Common myeloid progenitor, CD34-positive (primary cell): Measurements from ENCODE around the gene USP48.
"Not testable (repeated sequence)": the region's sequence is repeated elsewhere in the genome, so short reads cannot be mapped to it uniquely, and the experiment has no call there.

Experiments
- CTCF ChIA-PET: fragments of 350-600 bp; sonication (Branson Sonifier 250); formaldehyde crosslinking; loops from one replicate; lab custom pipeline; 2021; ENCODE audit warnings: antibody characterized with exemption; lab: Charles Lee
- POLR2A ChIA-PET: fragments of 350-600 bp; sonication (Branson Sonifier 250); formaldehyde crosslinking; loops from one replicate; lab custom pipeline; 2021; ENCODE audit warnings: antibody characterized with exemption; lab: Charles Lee
- DNase-seq, 3 donors: peaks; one replicate each; pipeline versions ENCODE4 v3.0.0 to v3.0.0-alpha.2; 2013
- H3K27ac ChIP-seq, 2 experiments: 1 replicate in 1 of 2; 2 replicates in 1 of 2; pipeline ENCODE4 v1.7.0; 2013; ENCODE audit warnings: inconsistent platforms in 2 of 2, low read length in 2 of 2, mild to moderate bottlenecking in 2 of 2, low read depth in 1 of 2, moderate library complexity in 1 of 2; ENCODE audit not compliant: severe bottlenecking in 2 of 2, insufficient read depth in 1 of 2, poor library complexity in 1 of 2
- H3K27me3 ChIP-seq, 5 experiments: replicated peaks in 2 of 5; 1 replicate in 3 of 5; 2 replicates in 2 of 5; pipeline versions ENCODE4 v1.6.1 to v1.7.0; 2013; ENCODE audit warnings: low read length in 4 of 5, mild to moderate bottlenecking in 2 of 5, moderate library complexity in 2 of 5, inconsistent platforms in 1 of 5; ENCODE audit not compliant: insufficient read depth in 5 of 5, control insufficient read depth in 4 of 5
- H3K36me3 ChIP-seq, 4 experiments: 1 replicate in 2 of 4; 2 replicates in 2 of 4; pipeline versions ENCODE4 v1.6.1 to v1.7.0; 2013; ENCODE audit warnings: low read length in 3 of 4, control low read depth in 1 of 4, mild to moderate bottlenecking in 1 of 4; ENCODE audit not compliant: control insufficient read depth in 4 of 4, insufficient read depth in 4 of 4
- H3K4me1 ChIP-seq, 4 experiments: 1 replicate in 3 of 4; 2 replicates in 1 of 4; pipeline versions ENCODE4 v1.6.1 to v1.7.1; 2013; ENCODE audit warnings: low read length in 3 of 4, mild to moderate bottlenecking in 3 of 4, control low read depth in 1 of 4, inconsistent platforms in 1 of 4, moderate library complexity in 1 of 4; ENCODE audit not compliant: control insufficient read depth in 4 of 4, insufficient read depth in 4 of 4; ENCODE audit errors: control extremely low read depth in 1 of 4
- H3K4me3 ChIP-seq, 7 experiments: 1 replicate in 4 of 7; 2 replicates in 3 of 7; pipeline versions ENCODE4 v1.5.1 to v1.7.0; 2013; ENCODE audit warnings: mild to moderate bottlenecking in 7 of 7, low read length in 6 of 7, moderate library complexity in 6 of 7, inconsistent platforms in 2 of 7, low read depth in 2 of 7, control low read depth in 1 of 7; ENCODE audit not compliant: insufficient read depth in 4 of 7, control insufficient read depth in 1 of 7; ENCODE audit errors: extremely low read depth in 1 of 7
- H3K9me3 ChIP-seq, 5 experiments: 1 replicate in 4 of 5; 2 replicates in 1 of 5; pipeline versions ENCODE4 v1.6.1 to v1.7.1; 2013; ENCODE audit warnings: low read length in 4 of 5, mild to moderate bottlenecking in 2 of 5, inconsistent platforms in 1 of 5, low read depth in 1 of 5, moderate library complexity in 1 of 5; ENCODE audit not compliant: control insufficient read depth in 4 of 5, insufficient read depth in 2 of 5; ENCODE audit errors: control extremely low read depth in 1 of 5
- WGBS: methylation state at CpG from one replicate; pipeline ENCODE4 v1.1.5; 2013; ENCODE audit not compliant: insufficient coverage; 5-methylcytosine and 5-hydroxymethylcytosine counted together

Gene USP48

DNA sequence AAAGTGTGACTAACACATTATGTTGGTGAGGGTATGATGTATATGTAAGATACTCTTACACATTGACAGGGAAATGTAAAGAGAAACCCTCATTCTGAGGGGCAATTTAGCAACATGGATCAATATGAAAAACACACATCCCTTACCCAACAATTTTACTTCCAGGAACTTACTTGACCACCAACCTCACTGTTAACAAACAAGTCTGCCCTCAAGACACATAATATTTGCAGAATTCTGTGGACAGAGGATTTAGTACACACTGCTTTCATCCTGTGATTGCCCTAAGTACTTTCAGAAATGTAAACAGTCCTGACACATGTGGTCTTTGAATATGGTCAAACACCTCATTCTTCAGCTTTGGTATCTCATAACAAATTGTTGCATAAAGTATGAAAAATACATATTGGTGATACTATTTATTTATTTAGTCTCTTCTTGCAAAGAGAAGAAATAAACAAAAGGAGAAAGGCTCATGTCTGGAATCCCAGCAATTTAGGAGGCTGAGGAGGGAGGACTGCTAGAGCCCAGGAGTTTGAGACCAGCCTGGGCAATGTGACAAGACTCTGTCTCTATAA lies 6.9 kb downstream of the USP48 start:
- no peak for DNase-seq
- ChIA-PET CTCF (interaction anchor here (0.7 to 1.8 kb wide), 2 partner anchors 37 to 43 kb away, joined by 3 read pairs; no protein-coding TSS in a partner anchor), POLR2A (no interaction called here)
- Histone ChIP-seq H3K9me3 (no peaks in the 10 kb centered on the region), H3K27ac (no peak overlapping the region), H3K4me1 (peaks cover 14 to 44% (median 30%) of the 10 kb centered on the region in 4 experiments), H3K36me3 (peaks cover 0 to 2% (median 0%) of the 10 kb centered on the region in 4 experiments), H3K4me3 (no peak overlapping the region), H3K27me3 (no peaks in the 10 kb centered on the region)

DNA sequence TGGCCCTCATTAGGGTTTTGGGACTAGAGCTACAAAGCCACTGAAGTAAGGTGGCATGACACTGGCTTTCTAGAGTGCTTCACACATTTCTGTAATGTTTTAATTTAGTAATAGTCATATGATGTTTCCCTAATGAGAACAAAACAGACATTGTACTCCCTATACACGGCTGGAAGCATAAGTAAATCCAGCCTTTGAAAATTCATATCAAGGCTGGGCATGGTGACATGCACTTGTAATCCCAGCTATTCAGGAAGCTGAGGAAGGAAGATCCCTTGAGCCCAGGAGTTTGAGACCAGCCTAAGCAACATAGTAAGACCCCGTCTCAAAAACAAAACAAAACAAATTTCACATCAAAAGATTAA lies 7.4 kb downstream of the USP48 start:
- no peaks in the 10 kb centered on the region for H3K9me3 ChIP-seq
- peaks cover 0 to 2% (median 0%) of the 10 kb centered on the region in 4 experiments for H3K36me3 ChIP-seq
- WGBS = no CpG with 5 or more reads among the region's 2 CpGs
- POLR2A ChIA-PET = no interaction called here
- H3K4me3 ChIP-seq = no peak overlapping the region
- no peak for DNase-seq
- H3K27ac ChIP-seq = no peak overlapping the region
- H3K27me3 ChIP-seq = no peaks in the 10 kb centered on the region
- CTCF ChIA-PET = interaction anchor here (0.8 kb wide), 1 partner anchor 48 kb away, joined by 3 read pairs; no protein-coding TSS in a partner anchor
- peaks cover 14 to 48% (median 31%) of the 10 kb centered on the region in 4 experiments for H3K4me1 ChIP-seq

DNA sequence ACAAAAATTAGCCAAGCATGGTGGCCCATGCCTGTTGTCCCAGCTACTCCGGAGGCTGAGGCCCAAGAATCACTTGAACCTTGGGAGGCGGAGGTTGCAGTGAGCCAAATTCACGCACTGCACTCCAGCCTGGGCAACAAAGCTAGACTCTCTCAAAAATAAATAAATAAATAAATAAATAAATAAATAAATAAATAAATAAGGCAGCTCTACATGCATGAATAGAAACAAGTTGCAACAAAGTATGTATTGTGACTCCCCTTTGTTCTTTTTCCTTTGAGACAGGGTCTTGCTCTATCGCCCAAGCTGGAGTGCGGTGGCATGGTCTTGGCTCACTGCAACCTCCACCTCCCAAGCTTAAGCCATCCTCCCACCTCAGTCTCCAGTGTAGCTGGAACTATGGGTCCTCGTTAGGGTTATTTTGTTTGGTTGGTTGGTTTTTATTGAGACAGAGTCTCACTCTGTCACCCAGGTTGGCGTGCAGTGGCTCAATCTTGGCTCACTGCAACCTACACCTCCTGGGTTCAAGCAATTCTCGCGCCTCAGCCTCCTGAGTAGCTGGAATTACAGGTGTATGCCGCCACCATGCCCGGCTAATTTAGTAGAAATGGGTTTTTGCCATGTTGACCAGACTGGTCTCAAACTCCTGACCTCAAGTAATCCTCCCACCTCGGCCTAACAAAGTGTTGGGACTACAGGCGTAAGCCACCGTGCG lies 8.0 kb downstream of the USP48 start:
- peaks cover 0 to 2% (median 0%) of the 10 kb centered on the region in 4 experiments for H3K36me3 ChIP-seq

DNA sequence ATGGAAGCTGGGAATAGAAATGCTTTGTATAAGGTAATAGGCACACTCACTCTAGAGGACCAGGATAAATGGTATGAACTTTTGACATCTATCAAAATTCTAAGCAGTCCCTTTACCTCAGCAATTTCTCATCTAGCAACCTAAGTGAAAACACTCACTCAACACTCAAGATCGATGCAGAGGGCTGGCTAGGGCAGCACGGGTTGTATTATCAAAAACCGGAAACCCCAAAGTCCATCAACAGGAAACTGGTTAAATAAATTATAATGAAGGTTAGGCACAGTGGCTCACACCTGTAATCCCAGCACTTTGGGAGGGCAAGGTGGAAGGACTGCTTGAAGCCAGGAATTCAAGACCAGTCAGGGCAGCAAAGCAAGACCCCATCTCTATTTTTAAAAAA lies 9.4 kb downstream of the USP48 start:
- ChIA-PET CTCF (interaction anchor here (1.1 kb wide), 1 partner anchor 8 kb away, joined by 4 read pairs; no protein-coding TSS in a partner anchor), POLR2A (no interaction called here)
- peaks cover 15 to 61% (median 38%) of the 10 kb centered on the region in 4 experiments for H3K4me1 ChIP-seq
- peaks cover 0 to 5% (median 0%) of the 10 kb centered on the region in 4 experiments for H3K36me3 ChIP-seq
- no peaks in the 10 kb centered on the region for H3K27me3 ChIP-seq
- 0% methylated on average over 1 of the region's 3 CpGs for WGBS
- DNase-seq = peak in 2 of 3 donors; percentile 52 to 59
- H3K9me3 ChIP-seq = no peaks in the 10 kb centered on the region
- H3K27ac ChIP-seq = peak overlapping the region in 1 of 2 experiments; percentile 14
- peak overlapping the region in 3 of 7 experiments; percentile 19 to 45 (median 38) for H3K4me3 ChIP-seq

More for the DNA sequence above, 8.0 kb downstream of the USP48 start:
- H3K4me1 ChIP-seq = peaks cover 10 to 48% (median 28%) of the 10 kb centered on the region in 4 experiments
- ChIA-PET POLR2A (interaction anchor here (0.6 kb wide), 1 partner anchor 105 kb away, joined by 3 read pairs; no protein-coding TSS in a partner anchor), CTCF (interaction anchor here (0.8 kb wide), 1 partner anchor 48 kb away, joined by 3 read pairs; no protein-coding TSS in a partner anchor)
- no peaks in the 10 kb centered on the region for H3K27me3 ChIP-seq
- no peaks in the 10 kb centered on the region for H3K9me3 ChIP-seq
- WGBS = 95% methylated on average over 11 of the region's 15 CpGs
- H3K4me3 ChIP-seq = no peak overlapping the region
- no peak overlapping the region for H3K27ac ChIP-seq
- DNase-seq = no peak

DNA sequence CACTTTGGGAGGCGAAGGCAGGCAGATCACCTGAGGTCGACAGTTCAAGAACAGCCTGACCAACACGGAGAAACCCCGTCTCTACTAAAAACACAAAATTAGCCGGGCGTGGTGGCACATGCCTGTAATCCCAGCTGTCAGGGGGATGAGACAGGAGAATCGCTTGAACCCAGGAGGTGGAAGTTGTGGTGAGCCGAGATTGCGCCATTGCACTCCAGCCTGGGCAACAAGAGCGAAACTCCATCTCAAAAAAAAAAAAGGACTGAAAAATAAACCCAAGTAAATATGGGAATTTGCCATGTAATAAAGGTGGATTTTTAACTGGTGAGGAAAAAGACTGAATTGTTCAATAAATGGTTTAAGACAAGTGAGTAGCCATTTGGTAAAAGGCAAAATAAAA lies 11.3 kb downstream of the USP48 start:
- CTCF ChIA-PET, POLR2A ChIA-PET, H3K4me3 ChIP-seq, H3K27me3 ChIP-seq, H3K36me3 ChIP-seq, H3K9me3 ChIP-seq, DNase-seq, H3K27ac ChIP-seq: not testable (repeated sequence)
- WGBS = 79% methylated on average over 7 of the region's 10 CpGs
- peaks cover 15 to 80% (median 51%) of the 10 kb centered on the region in 4 experiments for H3K4me1 ChIP-seq

DNA sequence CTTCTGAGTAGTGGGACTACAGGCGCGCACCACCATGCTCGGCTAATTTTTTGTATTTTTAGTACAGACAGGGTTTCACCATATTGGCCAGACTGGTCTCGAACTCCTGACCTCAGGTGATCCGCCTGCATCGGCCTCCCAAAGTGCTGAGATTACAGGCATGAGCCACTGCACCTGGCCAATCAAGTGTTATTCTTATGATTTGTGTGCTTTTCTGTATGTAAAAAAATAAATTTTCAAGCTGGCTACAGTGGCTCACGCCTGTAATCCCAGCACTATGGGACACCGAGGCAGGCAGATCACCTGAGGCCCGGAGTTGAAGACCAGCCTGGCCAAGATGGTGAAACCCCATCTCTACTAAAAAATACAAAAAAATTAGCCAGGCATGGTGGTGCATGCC lies 12.3 kb downstream of the USP48 start:
- not testable (repeated sequence) for DNase-seq, H3K27ac ChIP-seq, H3K27me3 ChIP-seq, H3K4me3 ChIP-seq, H3K9me3 ChIP-seq, H3K36me3 ChIP-seq
- POLR2A ChIA-PET = interaction anchor here (0.7 kb wide), 1 partner anchor 8 kb away, joined by 3 read pairs; no protein-coding TSS in a partner anchor
- WGBS = 92% methylated on average over 9 of the region's 9 CpGs
- CTCF ChIA-PET = interaction anchor here (1.1 to 1.4 kb wide), 2 partner anchors 11 kb away, joined by 3 to 4 read pairs; no protein-coding TSS in a partner anchor
- peaks cover 11 to 81% (median 48%) of the 10 kb centered on the region in 4 experiments for H3K4me1 ChIP-seq
